ENCODE measurements around the gene KIF26B. TPM values are rescaled to one million over a fixed set of nuclear protein-coding genes. Genes with fewer than 3 reads are reported as not detected.
A peak's percentile ranks its signal among the peaks of the same experiment; 100 is the strongest.

The KIF26B gene
- total and polyA plus RNA-seq, 2 experiments from 2014 or later, result 2.5 to 8.0 TPM

DNA sequence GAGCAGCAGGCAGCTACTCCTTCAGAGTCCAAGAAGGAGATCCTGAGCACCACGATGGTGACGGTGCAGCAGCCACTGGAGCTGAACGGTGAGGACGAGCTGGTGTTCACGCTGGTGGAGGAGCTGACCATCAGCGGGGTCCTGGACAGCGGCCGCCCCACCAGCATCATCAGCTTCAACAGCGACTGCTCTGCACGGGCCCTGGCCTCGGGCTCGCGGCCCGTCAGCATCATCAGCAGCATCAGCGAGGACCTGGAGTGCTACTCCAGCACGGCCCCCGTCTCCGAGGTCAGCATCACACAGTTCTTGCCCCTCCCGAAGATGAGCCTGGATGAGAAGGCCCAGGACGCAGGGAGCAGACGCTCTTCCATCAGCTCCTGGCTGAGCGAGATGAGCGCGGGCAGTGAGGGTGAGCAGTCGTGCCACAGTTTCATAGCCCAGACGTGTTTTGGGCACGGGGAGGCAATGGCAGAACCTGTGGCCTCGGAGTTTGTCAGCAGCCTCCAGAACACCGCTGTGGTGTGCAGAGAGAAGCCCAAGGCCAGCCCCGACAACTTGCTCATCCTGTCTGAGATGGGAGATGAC is 531.8 kb downstream of the KIF26B start:
- H3K9me2 ChIP-seq (ENCODE audit: insufficient read depth), result no peaks in the 10 kb centered on the region
- H3K9ac ChIP-seq, result no peak overlapping the region
- TF ChIP-seq EZH2phosphoT487 (IDR thresholded peaks at IDR 0.05; ENCODE audit: insufficient read depth, low read depth), result no peak
- no peak overlapping the region for H2AFZ ChIP-seq
- DNase-seq, result no peak
- no peaks in the 10 kb centered on the region for H3K36me3 ChIP-seq (ENCODE audit: low read depth)
- H3K4me3 ChIP-seq, result no peak overlapping the region
- H3K27me3 ChIP-seq (replicated peaks; ENCODE audit: insufficient read depth), result no peaks in the 10 kb centered on the region
- no peak overlapping the region for H3K4me2 ChIP-seq (ENCODE audit: unreplicated experiment)
- H3K4me1 ChIP-seq (ENCODE audit: insufficient read depth), result no peaks in the 10 kb centered on the region
- 93 to 94% methylated on average over 25 to 26 of the region's 30 CpGs for WGBS, 2 experiments (ENCODE audit: low coverage in 1 of 2, low lambda C conversion rate in 2 of 2, missing lambda C conversion rate in 2 of 2)
- no peaks in the 10 kb centered on the region for H4K20me1 ChIP-seq (ENCODE audit: insufficient read depth)
- H3K27ac ChIP-seq, result no peak overlapping the region
- H3F3A ChIP-seq (ENCODE audit: insufficient read depth), result peaks cover 9% of the 10 kb centered on the region; the same call in 1 of the 2 replicates
- no peaks in the 10 kb centered on the region for H3K79me2 ChIP-seq (ENCODE audit: insufficient read depth)
- H3K9me3 ChIP-seq (ENCODE audit: low read depth), result no peaks in the 10 kb centered on the region
- in situ Hi-C loops (cut with MboI), result no loop called here

DNA sequence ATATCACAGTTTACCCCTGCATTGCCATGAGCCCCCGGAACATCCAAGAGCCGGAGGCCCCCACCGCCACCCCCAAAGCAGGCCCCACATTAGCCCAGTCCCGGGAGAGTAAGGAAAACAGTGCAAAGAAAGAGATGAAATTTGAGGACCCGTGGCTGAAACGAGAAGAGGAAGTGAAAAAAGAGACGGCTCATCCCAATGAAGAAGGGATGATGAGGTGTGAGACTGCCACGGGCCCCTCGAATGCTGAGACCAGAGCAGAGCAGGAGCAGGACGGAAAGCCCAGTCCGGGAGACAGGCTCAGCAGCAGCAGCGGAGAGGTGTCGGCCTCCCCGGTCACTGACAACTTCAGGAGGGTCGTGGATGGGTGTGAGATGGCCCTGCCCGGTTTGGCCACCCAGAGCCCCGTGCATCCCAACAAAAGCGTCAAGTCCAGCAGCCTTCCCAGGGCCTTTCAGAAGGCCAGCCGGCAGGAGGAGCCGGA is 532.4 kb downstream of the KIF26B start:
- Histone ChIP-seq H3K4me1 (ENCODE audit: insufficient read depth) (no peaks in the 10 kb centered on the region), H3K9ac (no peak overlapping the region), H3K36me3 (ENCODE audit: low read depth) (no peaks in the 10 kb centered on the region), H3K4me3 (no peak overlapping the region), H3F3A (ENCODE audit: insufficient read depth) (peaks cover 9% of the 10 kb centered on the region; the same call in 1 of the 2 replicates), H3K27me3 (replicated peaks; ENCODE audit: insufficient read depth) (no peaks in the 10 kb centered on the region), H2AFZ (peak overlapping the region; percentile 53; the same call in 1 of the 2 replicates), H3K9me3 (ENCODE audit: low read depth) (no peaks in the 10 kb centered on the region), H3K4me2 (ENCODE audit: unreplicated experiment) (no peak overlapping the region), H4K20me1 (ENCODE audit: insufficient read depth) (no peaks in the 10 kb centered on the region), H3K79me2 (ENCODE audit: insufficient read depth) (no peaks in the 10 kb centered on the region), H3K27ac (no peak overlapping the region), H3K9me2 (ENCODE audit: insufficient read depth) (no peaks in the 10 kb centered on the region)
- WGBS, 2 experiments (ENCODE audit: low coverage in 1 of 2, low lambda C conversion rate in 2 of 2, missing lambda C conversion rate in 2 of 2), result 66 to 68% methylated on average over 19 to 20 of the region's 20 CpGs
- DNase-seq, result no peak
- in situ Hi-C loops (cut with MboI), result no loop called here
- no peak for TF ChIP-seq EZH2 (IDR thresholded peaks at IDR 0.05; ENCODE audit: insufficient read depth, poor library complexity, severe bottlenecking)
- TF ChIP-seq EZH2phosphoT487 (IDR thresholded peaks at IDR 0.05; ENCODE audit: insufficient read depth, low read depth), result no peak

DNA sequence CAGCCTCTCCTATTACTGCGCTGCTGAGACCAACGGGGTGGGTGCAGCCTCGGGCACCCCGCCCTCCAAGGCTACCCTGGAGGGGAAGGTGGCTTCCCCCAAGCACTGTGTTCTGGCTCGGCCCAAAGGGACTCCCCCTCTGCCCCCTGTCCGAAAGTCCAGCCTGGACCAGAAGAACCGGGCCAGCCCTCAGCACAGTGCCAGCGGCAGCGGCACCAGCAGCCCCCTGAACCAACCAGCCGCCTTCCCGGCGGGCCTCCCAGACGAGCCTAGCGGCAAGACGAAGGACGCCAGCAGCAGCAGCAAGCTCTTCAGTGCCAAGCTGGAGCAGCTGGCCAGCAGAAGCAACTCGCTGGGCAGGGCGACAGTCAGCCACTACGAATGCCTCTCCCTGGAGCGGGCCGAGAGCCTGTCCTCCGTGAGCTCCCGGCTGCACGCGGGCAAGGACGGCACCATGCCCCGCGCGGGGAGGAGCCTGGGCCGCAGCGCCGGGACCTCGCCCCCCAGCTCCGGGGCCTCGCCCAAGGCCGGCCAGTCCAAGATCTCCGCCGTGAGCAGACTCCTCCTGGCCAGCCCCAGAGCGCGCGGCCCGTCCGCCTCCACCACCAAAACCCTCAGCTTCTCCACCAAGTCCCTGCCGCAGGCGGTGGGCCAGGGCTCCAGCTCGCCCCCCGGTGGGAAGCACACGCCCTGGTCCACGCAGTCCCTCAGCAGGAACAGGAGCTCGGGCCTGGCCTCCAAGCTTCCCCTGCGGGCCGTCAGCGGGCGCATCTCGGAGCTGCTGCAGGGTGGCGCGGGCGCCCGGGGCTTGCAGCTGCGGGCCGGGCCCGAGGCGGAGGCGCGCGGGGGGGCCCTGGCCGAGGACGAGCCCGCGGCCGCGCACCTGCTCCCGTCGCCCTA is 533.1 kb downstream of the KIF26B start:
- H3K4me2 ChIP-seq (ENCODE audit: unreplicated experiment), result no peak overlapping the region
- in situ Hi-C loops (cut with MboI), result no loop called here
- DNase-seq, result peak; percentile 58
- 46 to 47% methylated on average over 35 to 59 of the region's 74 CpGs for WGBS, 2 experiments (ENCODE audit: low coverage in 1 of 2, low lambda C conversion rate in 2 of 2, missing lambda C conversion rate in 2 of 2)
- H3K4me1 ChIP-seq (ENCODE audit: insufficient read depth), result no peaks in the 10 kb centered on the region
- H3K36me3 ChIP-seq (ENCODE audit: low read depth), result no peaks in the 10 kb centered on the region
- no peaks in the 10 kb centered on the region for H3K9me3 ChIP-seq (ENCODE audit: low read depth)
- peaks cover 8% of the 10 kb centered on the region; the same call in 1 of the 2 replicates for H3F3A ChIP-seq (ENCODE audit: insufficient read depth)
- no peaks in the 10 kb centered on the region for H3K9me2 ChIP-seq (ENCODE audit: insufficient read depth)
- H3K27me3 ChIP-seq (replicated peaks; ENCODE audit: insufficient read depth), result no peaks in the 10 kb centered on the region
- no peak overlapping the region for H3K27ac ChIP-seq
- no peaks in the 10 kb centered on the region for H3K79me2 ChIP-seq (ENCODE audit: insufficient read depth)
- no peak for TF ChIP-seq EZH2phosphoT487 (IDR thresholded peaks at IDR 0.05; ENCODE audit: insufficient read depth, low read depth)
- no peak for TF ChIP-seq EZH2 (IDR thresholded peaks at IDR 0.05; ENCODE audit: insufficient read depth, poor library complexity, severe bottlenecking)
- H2AFZ ChIP-seq, result peak overlapping the region; percentile 53; the same call in 1 of the 2 replicates
- no peak overlapping the region for H3K9ac ChIP-seq
- peak overlapping the region; percentile 35; the same call in 1 of the 2 replicates for H3K4me3 ChIP-seq
- no peaks in the 10 kb centered on the region for H4K20me1 ChIP-seq (ENCODE audit: insufficient read depth)

DNA sequence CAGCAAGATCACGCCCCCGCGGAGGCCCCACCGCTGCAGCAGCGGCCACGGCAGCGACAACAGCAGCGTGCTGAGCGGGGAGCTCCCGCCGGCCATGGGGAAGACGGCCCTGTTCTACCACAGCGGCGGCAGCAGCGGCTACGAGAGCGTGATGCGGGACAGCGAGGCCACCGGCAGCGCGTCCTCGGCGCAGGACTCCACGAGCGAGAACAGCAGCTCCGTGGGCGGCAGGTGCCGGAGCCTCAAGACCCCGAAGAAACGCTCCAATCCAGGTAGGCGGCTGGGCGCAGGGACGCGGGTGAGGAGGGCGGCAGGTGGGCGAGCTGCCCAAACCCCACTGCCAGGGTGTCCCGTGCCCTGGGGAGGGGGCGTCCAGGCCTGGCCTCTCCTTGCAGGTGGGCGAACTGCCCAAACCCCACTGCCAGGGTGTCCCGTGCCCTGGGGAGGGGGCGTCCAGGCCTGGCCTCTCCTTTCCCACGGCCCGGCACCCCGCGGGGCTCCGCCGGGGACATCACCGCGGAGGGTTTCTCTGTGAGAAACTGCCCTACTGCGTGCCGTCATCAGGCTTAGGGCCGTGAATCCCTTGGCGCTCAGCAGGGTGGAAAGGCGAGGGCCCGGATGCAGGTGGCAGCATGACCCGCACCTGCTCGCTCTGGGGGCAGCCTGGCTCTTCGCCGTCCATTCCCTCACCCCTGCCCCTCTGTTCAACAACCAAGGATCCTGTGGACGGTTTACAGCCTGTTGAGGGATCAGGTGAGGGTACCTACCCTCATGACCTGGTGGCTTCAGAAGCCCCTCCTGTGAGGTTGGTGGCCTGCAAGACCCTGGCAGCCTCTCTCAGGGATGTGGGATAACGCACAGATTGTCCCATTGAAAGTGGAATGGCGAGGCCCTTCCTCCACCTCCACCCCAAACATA is 534.0 kb downstream of the KIF26B start:
- 92% methylated on average over 35 to 63 of the region's 63 CpGs for WGBS, 2 experiments (ENCODE audit: low coverage in 1 of 2, low lambda C conversion rate in 2 of 2, missing lambda C conversion rate in 2 of 2)
- no peaks in the 10 kb centered on the region for H3K9me3 ChIP-seq (ENCODE audit: low read depth)
- no peak overlapping the region for H3K4me2 ChIP-seq (ENCODE audit: unreplicated experiment)
- no peak overlapping the region for H2AFZ ChIP-seq
- H3F3A ChIP-seq (ENCODE audit: insufficient read depth), result 0 out of 2 replicates have a peak, but pooled peaks cover 4% of the 10 kb centered on the region
- no peak overlapping the region for H3K4me3 ChIP-seq
- no peaks in the 10 kb centered on the region for H3K27me3 ChIP-seq (replicated peaks; ENCODE audit: insufficient read depth)
- no peak overlapping the region for H3K9ac ChIP-seq
- no peak for TF ChIP-seq EZH2phosphoT487 (IDR thresholded peaks at IDR 0.05; ENCODE audit: insufficient read depth, low read depth)
- no peak for TF ChIP-seq EZH2 (IDR thresholded peaks at IDR 0.05; ENCODE audit: insufficient read depth, poor library complexity, severe bottlenecking)
- no peaks in the 10 kb centered on the region for H4K20me1 ChIP-seq (ENCODE audit: insufficient read depth)
- no peaks in the 10 kb centered on the region for H3K9me2 ChIP-seq (ENCODE audit: insufficient read depth)
- in situ Hi-C loops (cut with MboI), result no loop called here
- no peaks in the 10 kb centered on the region for H3K79me2 ChIP-seq (ENCODE audit: insufficient read depth)
- H3K36me3 ChIP-seq (ENCODE audit: low read depth), result no peaks in the 10 kb centered on the region
- H3K27ac ChIP-seq, result no peak overlapping the region
- H3K4me1 ChIP-seq (ENCODE audit: insufficient read depth), result no peaks in the 10 kb centered on the region
- DNase-seq, result no peak

Measured in GM23248 (cell line).